Sigmoid colon (tissue), 4 donors: ENCODE data around the gene ACACA.

ENCODE experiments used
- CTCF ChIP-seq, 4 experiments: fragments of 450-650 bp in 3 of 4; fragments of 200-600 bp in 1 of 4; IDR thresholded peaks; one replicate each; pipeline ENCODE4 v1.5.1; 2016 to 2019; ENCODE audit warnings: antibody characterized with exemption in 4 of 4, mild to moderate bottlenecking in 3 of 4, moderate library complexity in 2 of 4
- EP300 ChIP-seq, 4 donors: sonication (generic); formaldehyde crosslinking; IDR thresholded peaks; one replicate each; pipeline ENCODE4 v1.6.1; 2017; ENCODE audit warnings: antibody characterized with exemption in 4 of 4
- POLR2A ChIP-seq, 2 donors: fragments of 450-650 bp; IDR thresholded peaks; one replicate each; pipeline ENCODE4 v1.6.1; 2016; ENCODE audit warnings: antibody characterized with exemption in 2 of 2, mild to moderate bottlenecking in 2 of 2, moderate library complexity in 2 of 2

- TF ChIP-seq CTCF (IDR thresholded peaks at IDR 0.05) (no peak), POLR2A (IDR thresholded peaks at IDR 0.05) (no peak), EP300 (IDR thresholded peaks at IDR 0.05) (no peak)
These were observed 262.4 kb downstream of the ACACA start for GRCh38 chr17:37144075-37144701.
